Measurements from ENCODE around the gene MUSK.
A peak's percentile ranks its signal among the peaks of the same experiment; 100 is the strongest.

- TF ChIP-seq POLR2A (IDR thresholded peaks at IDR 0.05; ENCODE audit: low read depth), result no peak
- no peak for TF ChIP-seq CTCF (IDR thresholded peaks at IDR 0.05)
- no peak for TF ChIP-seq EP300 (IDR thresholded peaks at IDR 0.05)
- TF ChIP-seq POLR2AphosphoS5 (IDR thresholded peaks at IDR 0.05), result peak; percentile 11 to 53
Observed at GRCh38 chr9:110655754-110656641, 12.6 kb upstream of the MUSK start.

Measured in esophagus muscularis mucosa (tissue), 4 donors.